Neuronal stem cell (in vitro differentiated cells): ENCODE data around the gene RAP1GAP.

Source experiments
- DNase-seq: peaks from one replicate; pipeline ENCODE4 v3.0.0-alpha.2; 2013; ENCODE audit warnings: low spot score
- H2AFZ ChIP-seq: one replicate; pipeline ENCODE4 v1.6.1; 2013; ENCODE audit warnings: mild to moderate bottlenecking, low read length, inconsistent platforms
- H2AK5ac ChIP-seq: 2 replicates; pipeline ENCODE4 v1.6.1; 2013; ENCODE audit warnings: low read depth, mild to moderate bottlenecking, inconsistent platforms, low read length, moderate library complexity, mixed read lengths
- H2BK120ac ChIP-seq: 2 replicates; pipeline ENCODE4 v1.6.1; 2013; ENCODE audit warnings: low read depth, mild to moderate bottlenecking, inconsistent platforms, low read length, moderate library complexity, mixed read lengths
- H2BK12ac ChIP-seq: one replicate; pipeline ENCODE4 v1.6.1; 2013; ENCODE audit warnings: low read length, inconsistent platforms
- H2BK15ac ChIP-seq: 2 replicates; pipeline ENCODE4 v1.6.1; 2013; ENCODE audit warnings: mild to moderate bottlenecking, low read length, inconsistent platforms, mixed read lengths
- H2BK5ac ChIP-seq: one replicate; pipeline ENCODE4 v1.6.1; 2013; ENCODE audit warnings: inconsistent platforms, mild to moderate bottlenecking, low read length, moderate library complexity
- H3K14ac ChIP-seq: one replicate; pipeline ENCODE4 v1.6.1; 2013; ENCODE audit warnings: low read length, inconsistent platforms
- H3K18ac ChIP-seq: 2 replicates; pipeline ENCODE4 v1.6.1; 2013; ENCODE audit warnings: low read length, inconsistent platforms
- H3K23ac ChIP-seq: 2 replicates; pipeline ENCODE4 v1.6.1; 2013; ENCODE audit warnings: low read depth, mild to moderate bottlenecking, mixed read lengths, low read length, inconsistent platforms; ENCODE audit not compliant: poor library complexity
- H3K27ac ChIP-seq: replicated peaks from 3 replicates; pipeline ENCODE4 v1.5.1; 2013; ENCODE audit warnings: low read length, inconsistent platforms
- H3K27me3 ChIP-seq, 3 experiments: 2 replicates each; pipeline ENCODE4 v1.6.1; 2013; ENCODE audit warnings: low read length in 3 of 3, mild to moderate bottlenecking in 2 of 3, inconsistent platforms in 1 of 3, low read depth in 1 of 3, mixed read lengths in 1 of 3, moderate library complexity in 1 of 3; ENCODE audit not compliant: control insufficient read depth in 3 of 3, insufficient read depth in 3 of 3
- H3K36me3 ChIP-seq, 2 donors: replicated peaks in 1 of 2; 2 replicates each; pipeline ENCODE4 v1.6.1; 2013; ENCODE audit warnings: low read length in 2 of 2; ENCODE audit not compliant: control insufficient read depth in 2 of 2, insufficient read depth in 2 of 2
- H3K4ac ChIP-seq: 2 replicates; pipeline ENCODE4 v1.6.1; 2013; ENCODE audit warnings: inconsistent platforms, mild to moderate bottlenecking, low read length, moderate library complexity
- H3K4me1 ChIP-seq, 2 donors: 1 replicate in 1 of 2; 2 replicates in 1 of 2; pipeline ENCODE4 v1.6.1; 2013; ENCODE audit warnings: low read length in 2 of 2, low read depth in 1 of 2; ENCODE audit not compliant: control insufficient read depth in 2 of 2, insufficient read depth in 1 of 2
- H3K4me2 ChIP-seq: one replicate; pipeline ENCODE4 v1.6.1; 2013; ENCODE audit warnings: mild to moderate bottlenecking, low read length, inconsistent platforms; ENCODE audit not compliant: insufficient read depth, poor library complexity, severe bottlenecking
- H3K4me3 ChIP-seq, 2 donors: 2 replicates each; pipeline ENCODE4 v1.5.1; 2013; ENCODE audit warnings: low read length in 2 of 2, mild to moderate bottlenecking in 2 of 2, inconsistent platforms in 1 of 2, moderate library complexity in 1 of 2
- H3K79me1 ChIP-seq: one replicate; pipeline ENCODE4 v1.6.1; 2013; ENCODE audit warnings: low read depth, mild to moderate bottlenecking, inconsistent platforms, low read length, moderate library complexity
- H3K9ac ChIP-seq: one replicate; pipeline ENCODE4 v1.6.1; 2013; ENCODE audit warnings: mild to moderate bottlenecking, low read depth, low read length, inconsistent platforms; ENCODE audit not compliant: poor library complexity
- H3K9me3 ChIP-seq, 2 donors: replicated peaks in 1 of 2; 2 replicates each; pipeline versions ENCODE3 to v1.6.1; 2013; ENCODE audit warnings: low read length in 2 of 2, mild to moderate bottlenecking in 2 of 2, inconsistent platforms in 1 of 2, low read depth in 1 of 2, mixed read lengths in 1 of 2, moderate library complexity in 1 of 2; ENCODE audit not compliant: control insufficient read depth in 2 of 2, insufficient read depth in 1 of 2
- H4K8ac ChIP-seq: one replicate; pipeline ENCODE4 v1.6.1; 2013; ENCODE audit warnings: low read depth, mild to moderate bottlenecking, inconsistent platforms, low read length, moderate library complexity
- H4K91ac ChIP-seq: one replicate; pipeline ENCODE4 v1.6.1; 2013; ENCODE audit warnings: low read length, low read depth, mild to moderate bottlenecking, inconsistent platforms; ENCODE audit not compliant: poor library complexity
- whole genome bisulfite sequencing, 2 donors: extraction: QIAGEN DNeasy Blood & Tissue Kit; methylation state at CpG; one replicate each; pipeline ENCODE4 v1.1.7; 2013; ENCODE audit warnings: missing lambda C conversion rate in 2 of 2, mixed read lengths in 1 of 2; ENCODE audit not compliant: insufficient read length in 2 of 2, insufficient replicate concordance in 1 of 2; ENCODE audit errors: extremely low coverage in 2 of 2; 5-methylcytosine and 5-hydroxymethylcytosine counted together

RAP1GAP gene

GRCh38 chr1:21552715-21553114 lies 116.4 kb downstream of the RAP1GAP start:
- Histone ChIP-seq H4K8ac (no peak overlapping the region), H3K27ac (no peak overlapping the region), H3K36me3 (peaks cover 0 to 9% of the 10 kb centered on the region in 2 donors), H3K9me3 (no peaks in the 10 kb centered on the region), H2BK15ac (no peak overlapping the region), H2AK5ac (no peak overlapping the region), H2BK5ac (no peak overlapping the region), H4K91ac (no peak overlapping the region), H3K18ac (no peak overlapping the region), H3K9ac (no peak overlapping the region), H3K14ac (no peak overlapping the region), H3K27me3 (no peaks in the 10 kb centered on the region), H3K79me1 (peaks cover 2% of the 10 kb centered on the region), H3K4me2 (no peak overlapping the region), H2BK120ac (no peak overlapping the region), H3K23ac (no peak overlapping the region), H2BK12ac (no peak overlapping the region), H3K4me1 (peaks cover 0 to 5% of the 10 kb centered on the region in 2 donors), H2AFZ (no peak overlapping the region), H3K4me3 (no peak overlapping the region), H3K4ac (no peak overlapping the region)
- no peak for DNase-seq
- WGBS, 2 donors, result no CpG with 5 or more reads among the region's 1 CpG

GRCh38 chr1:21550866-21551475 lies 118.2 kb downstream of the RAP1GAP start:
- no peak for DNase-seq
- H3K27ac ChIP-seq, result no peak overlapping the region

GRCh38 chr1:21550097-21550496 lies 119.1 kb downstream of the RAP1GAP start:
- peaks cover 5 to 14% of the 10 kb centered on the region in 2 donors for H3K4me1 ChIP-seq
- H2AK5ac ChIP-seq, result no peak overlapping the region
- H3K23ac ChIP-seq, result no peak overlapping the region
- H3K9ac ChIP-seq, result no peak overlapping the region
- no peak overlapping the region for H3K27ac ChIP-seq
- no peaks in the 10 kb centered on the region for H3K9me3 ChIP-seq
- no peak overlapping the region for H3K14ac ChIP-seq
- no peak overlapping the region for H3K4me3 ChIP-seq
- H3K36me3 ChIP-seq, result peaks cover 0 to 5% of the 10 kb centered on the region in 2 donors
- WGBS, 2 donors, result no CpG with 5 or more reads among the region's 5 CpGs
- H2BK5ac ChIP-seq, result no peak overlapping the region
- H2BK12ac ChIP-seq, result no peak overlapping the region
- no peaks in the 10 kb centered on the region for H3K27me3 ChIP-seq
- DNase-seq, result no peak
- H4K91ac ChIP-seq, result no peak overlapping the region
- H2BK120ac ChIP-seq, result no peak overlapping the region
- H2AFZ ChIP-seq, result no peak overlapping the region
- H3K18ac ChIP-seq, result no peak overlapping the region
- no peak overlapping the region for H3K4ac ChIP-seq
- H3K79me1 ChIP-seq, result peaks cover 4% of the 10 kb centered on the region
- H2BK15ac ChIP-seq, result no peak overlapping the region
- H4K8ac ChIP-seq, result no peak overlapping the region
- H3K4me2 ChIP-seq, result no peak overlapping the region

More at GRCh38 chr1:21550866-21551475, 118.2 kb downstream of the RAP1GAP start:
- Histone ChIP-seq H4K91ac (no peak overlapping the region), H2BK5ac (no peak overlapping the region), H3K4me3 (no peak overlapping the region), H2BK12ac (no peak overlapping the region), H3K18ac (no peak overlapping the region), H2BK15ac (no peak overlapping the region), H3K79me1 (peaks cover 4% of the 10 kb centered on the region), H3K36me3 (peaks cover 0 to 5% of the 10 kb centered on the region in 2 donors), H3K27me3 (no peaks in the 10 kb centered on the region), H2AFZ (no peak overlapping the region), H3K14ac (no peak overlapping the region), H3K23ac (no peak overlapping the region), H3K9ac (no peak overlapping the region), H3K4me2 (no peak overlapping the region), H3K4me1 (peaks cover 5 to 14% of the 10 kb centered on the region in 2 donors), H4K8ac (no peak overlapping the region), H3K4ac (no peak overlapping the region), H2BK120ac (no peak overlapping the region), H3K9me3 (no peaks in the 10 kb centered on the region), H2AK5ac (no peak overlapping the region)
- WGBS, 2 donors, result no CpG with 5 or more reads among the region's 12 CpGs

- H2BK15ac ChIP-seq, result no peak overlapping the region
- H3K9me3 ChIP-seq, result no peaks in the 10 kb centered on the region
- no peak overlapping the region for H4K91ac ChIP-seq
- H3K4me1 ChIP-seq, result peaks cover 0 to 14% of the 10 kb centered on the region in 2 donors
- DNase-seq, result no peak
- peaks cover 8% of the 10 kb centered on the region for H3K79me1 ChIP-seq
- H4K8ac ChIP-seq, result no peak overlapping the region
- H3K4me3 ChIP-seq, result no peak overlapping the region
- WGBS, 2 donors, result no CpG with 5 or more reads among the region's 11 CpGs
- H3K9ac ChIP-seq, result no peak overlapping the region
- H2BK5ac ChIP-seq, result no peak overlapping the region
- no peak overlapping the region for H3K14ac ChIP-seq
- no peaks in the 10 kb centered on the region for H3K27me3 ChIP-seq
- no peak overlapping the region for H3K4ac ChIP-seq
- H3K36me3 ChIP-seq, result peaks cover 0 to 3% of the 10 kb centered on the region in 2 donors
- H3K27ac ChIP-seq, result no peak overlapping the region
- no peak overlapping the region for H3K4me2 ChIP-seq
- H2AK5ac ChIP-seq, result no peak overlapping the region
- H2AFZ ChIP-seq, result no peak overlapping the region
- no peak overlapping the region for H2BK120ac ChIP-seq
- no peak overlapping the region for H3K23ac ChIP-seq
- H3K18ac ChIP-seq, result no peak overlapping the region
- H2BK12ac ChIP-seq, result no peak overlapping the region
Measured at GRCh38 chr1:21547876-21548275, 121.3 kb downstream of the RAP1GAP start.
